ENCODE results near the gene CCDC68. TPM values are rescaled to one million over a fixed set of nuclear protein-coding genes. Genes with fewer than 3 reads are reported as not detected.
"Not testable (repeated sequence)": the region's sequence is repeated elsewhere in the genome, so short reads cannot be mapped to it uniquely, and the experiment has no call there.

Gene CCDC68
- total RNA-seq, 4 donors from 2014 or later = 3.4 to 44.8 (median 8.3) TPM

DNA sequence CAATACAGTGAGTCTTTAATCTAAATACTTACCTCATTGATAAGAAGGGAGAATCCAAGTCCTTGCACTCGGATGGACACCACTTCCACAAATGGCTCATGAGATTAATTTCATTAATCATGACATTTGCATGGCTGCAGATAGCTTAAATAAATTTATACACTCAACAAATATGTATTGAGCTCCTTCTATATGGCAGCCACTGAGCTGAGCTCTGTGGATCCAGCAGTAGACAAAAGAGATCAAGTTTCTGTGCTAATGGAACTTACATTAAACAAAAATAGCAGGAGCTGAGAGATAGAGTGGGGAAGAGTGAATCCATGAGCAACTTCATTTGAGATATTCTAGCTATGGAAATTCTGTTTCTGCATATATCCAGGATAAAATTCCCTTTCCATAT, 86.6 kb downstream of the CCDC68 start:
- ATAC-seq (ENCODE audit: low FRiP score) (no peak), DNase-seq (ENCODE audit: low spot score) (no peak)
- TF ChIP-seq, protein P1, sequence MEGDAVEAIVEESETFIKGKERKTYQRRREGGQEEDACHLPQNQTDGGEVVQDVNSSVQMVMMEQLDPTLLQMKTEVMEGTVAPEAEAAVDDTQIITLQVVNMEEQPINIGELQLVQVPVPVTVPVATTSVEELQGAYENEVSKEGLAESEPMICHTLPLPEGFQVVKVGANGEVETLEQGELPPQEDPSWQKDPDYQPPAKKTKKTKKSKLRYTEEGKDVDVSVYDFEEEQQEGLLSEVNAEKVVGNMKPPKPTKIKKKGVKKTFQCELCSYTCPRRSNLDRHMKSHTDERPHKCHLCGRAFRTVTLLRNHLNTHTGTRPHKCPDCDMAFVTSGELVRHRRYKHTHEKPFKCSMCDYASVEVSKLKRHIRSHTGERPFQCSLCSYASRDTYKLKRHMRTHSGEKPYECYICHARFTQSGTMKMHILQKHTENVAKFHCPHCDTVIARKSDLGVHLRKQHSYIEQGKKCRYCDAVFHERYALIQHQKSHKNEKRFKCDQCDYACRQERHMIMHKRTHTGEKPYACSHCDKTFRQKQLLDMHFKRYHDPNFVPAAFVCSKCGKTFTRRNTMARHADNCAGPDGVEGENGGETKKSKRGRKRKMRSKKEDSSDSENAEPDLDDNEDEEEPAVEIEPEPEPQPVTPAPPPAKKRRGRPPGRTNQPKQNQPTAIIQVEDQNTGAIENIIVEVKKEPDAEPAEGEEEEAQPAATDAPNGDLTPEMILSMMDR (IDR thresholded peaks at IDR 0.05) = no peak

GRCh38 chr18:54871231-54871630, 88.0 kb downstream of the CCDC68 start:
- TF ChIP-seq, protein P1 (IDR thresholded peaks at IDR 0.05) = no peak
- DNase-seq (ENCODE audit: low spot score) (no peak), ATAC-seq (ENCODE audit: low FRiP score) (no peak)

GRCh38 chr18:54867131-54867530, 92.1 kb downstream of the CCDC68 start:
- ATAC-seq (ENCODE audit: low FRiP score) = no peak
- no peak for DNase-seq (ENCODE audit: low spot score)
- TF ChIP-seq, protein P1 (IDR thresholded peaks at IDR 0.05) = no peak

DNA sequence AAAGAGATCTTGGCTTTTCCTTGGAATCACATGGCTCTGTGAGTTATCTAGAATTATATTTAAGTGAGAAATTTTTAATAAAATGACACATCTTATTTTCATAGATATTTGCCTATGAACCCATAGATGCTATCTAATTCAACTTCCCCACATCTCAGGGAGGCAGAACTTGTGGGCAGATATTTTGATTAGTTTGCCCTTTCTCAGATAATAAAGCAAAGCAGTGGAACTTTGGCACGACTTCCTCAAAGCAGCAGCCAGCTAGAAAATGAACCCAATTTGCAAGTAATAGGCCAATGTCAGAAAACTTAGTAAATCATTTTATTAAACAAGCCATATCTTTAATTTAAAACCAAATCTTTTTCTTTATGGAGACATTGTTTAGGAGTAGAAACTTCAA, 98.3 kb downstream of the CCDC68 start:
- ATAC-seq (ENCODE audit: low FRiP score) = no peak
- TF ChIP-seq, protein P1 (IDR thresholded peaks at IDR 0.05) = no peak
- DNase-seq (ENCODE audit: low spot score) = no peak

GRCh38 chr18:54859667-54860421, 99.4 kb downstream of the CCDC68 start:
- TF ChIP-seq, protein P1 (IDR thresholded peaks at IDR 0.05) = no peak
- no peak for ATAC-seq (ENCODE audit: low FRiP score)
- no peak for DNase-seq (ENCODE audit: low spot score)

DNA sequence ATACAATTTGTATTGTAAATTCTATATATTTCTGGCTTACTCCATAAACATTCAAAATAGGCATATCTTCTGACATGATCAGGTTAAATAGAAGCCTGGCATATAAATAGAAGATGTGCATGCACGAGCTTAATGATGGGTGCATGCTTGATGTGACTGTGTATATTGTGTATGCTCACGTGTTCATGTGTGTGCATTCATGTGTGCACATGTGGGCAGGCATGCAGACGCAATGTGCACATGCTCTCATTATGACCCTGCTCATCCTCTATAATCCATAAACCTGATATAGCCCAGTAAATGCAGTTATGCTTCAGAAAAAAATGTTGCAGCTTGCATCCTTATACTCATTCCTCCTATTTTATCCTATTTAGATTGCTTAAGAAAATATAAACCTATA, 101.8 kb downstream of the CCDC68 start:
- ATAC-seq (ENCODE audit: low FRiP score) = no peak
- no peak for DNase-seq (ENCODE audit: low spot score)
- TF ChIP-seq, protein P1 (IDR thresholded peaks at IDR 0.05) = no peak

DNA sequence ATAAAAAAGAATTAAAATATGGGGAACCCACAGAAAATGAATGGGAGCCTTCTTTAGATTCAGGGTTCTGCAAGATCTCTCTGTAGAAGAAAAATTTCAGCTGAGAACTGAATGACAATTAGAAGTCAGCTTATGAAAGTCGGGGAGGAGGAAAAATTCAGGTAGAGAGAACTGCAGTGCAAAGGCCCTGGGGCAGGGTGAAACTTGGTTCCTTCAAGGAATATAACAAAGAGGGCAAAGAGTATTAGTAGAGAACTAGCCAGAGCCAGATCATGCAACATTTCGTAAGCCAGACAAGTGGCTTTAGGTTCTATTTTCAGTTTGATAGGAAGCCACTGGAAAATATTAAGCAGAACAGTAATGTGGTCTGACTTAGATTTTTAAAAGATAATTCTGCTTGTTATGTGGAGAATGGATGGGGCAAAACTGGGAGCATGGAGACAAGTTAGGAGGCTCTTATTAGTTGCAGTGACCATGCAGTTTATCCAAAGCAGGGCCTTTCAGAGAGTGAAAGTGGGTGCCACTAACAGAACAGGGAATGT, 103.1 kb downstream of the CCDC68 start:
- TF ChIP-seq, protein P1 (IDR thresholded peaks at IDR 0.05) = no peak
- DNase-seq (ENCODE audit: low spot score) (no peak), ATAC-seq (ENCODE audit: low FRiP score) (no peak)

DNA sequence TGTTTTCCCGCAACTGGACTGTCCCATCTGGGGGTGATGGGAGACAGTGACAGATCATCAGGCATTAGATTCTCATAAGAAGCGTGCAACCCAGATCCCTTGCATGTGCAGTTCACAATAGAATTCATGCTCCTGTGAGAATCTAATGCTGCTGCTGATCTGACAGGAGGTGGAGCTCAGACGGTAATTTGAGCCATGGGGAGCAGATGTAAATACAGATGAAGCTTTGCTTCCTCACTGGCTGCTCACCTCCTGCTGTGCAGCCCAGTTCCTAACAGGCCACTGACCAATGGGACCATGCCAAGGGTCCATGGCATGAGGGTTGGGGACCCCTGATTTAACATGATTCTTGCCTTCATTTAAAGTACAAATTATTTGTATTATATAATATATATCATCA, 104.2 kb downstream of the CCDC68 start:
- ATAC-seq (ENCODE audit: low FRiP score); DNase-seq (ENCODE audit: low spot score): not testable (repeated sequence)
